Heart right ventricle (tissue), 16 donors: ENCODE measurements around the gene MUC4. TPM values are rescaled to one million over a fixed set of nuclear protein-coding genes. Genes with fewer than 3 reads are reported as not detected.

ENCODE experiments used
- ATAC-seq, 8 donors: fragments of 200-7000 bp; cut with Tn5 transposase; one replicate each; pipeline ENCODE4 v1.9.1; 2020; ENCODE audit warnings: mild to moderate bottlenecking in 8 of 8, moderate library complexity in 8 of 8, moderate number of reproducible peaks in 1 of 8
- DNase-seq, 2 donors: peaks; one replicate each; pipeline ENCODE4 v3.0.0-alpha.2; 2020
- H3K27ac ChIP-seq, 10 donors: fragments of 200-600 bp; sonication (generic) in 2 of 10; one replicate each; pipeline versions ENCODE4 v1.5.0 to v1.8.0; 2020 to 2022; ENCODE audit warnings: mild to moderate bottlenecking in 3 of 10
- H3K27me3 ChIP-seq, 7 donors: fragments of 200-600 bp; one replicate each; pipeline ENCODE4 v1.8.0; 2021 to 2022; ENCODE audit warnings: mild to moderate bottlenecking in 2 of 7
- H3K36me3 ChIP-seq, 9 donors: fragments of 200-600 bp; sonication (generic) in 1 of 9; one replicate each; pipeline versions ENCODE4 v1.5.0 to v1.8.0; 2020 to 2022; ENCODE audit warnings: mild to moderate bottlenecking in 2 of 9
- H3K4me1 ChIP-seq, 9 donors: fragments of 200-600 bp; sonication (generic) in 1 of 9; one replicate each; pipeline versions ENCODE4 v1.5.0 to v1.8.0; 2020 to 2022; ENCODE audit warnings: mild to moderate bottlenecking in 4 of 9
- H3K4me3 ChIP-seq, 10 donors: fragments of 200-600 bp; sonication (generic) in 2 of 10; one replicate each; pipeline versions ENCODE4 v1.5.0 to v1.8.0; 2020 to 2022; ENCODE audit warnings: mild to moderate bottlenecking in 7 of 10, moderate library complexity in 2 of 10
- H3K9me3 ChIP-seq, 11 donors: fragments of 200-600 bp in 10 of 11; sonication (generic) in 2 of 11; one replicate each; pipeline versions ENCODE4 v1.5.0 to v1.8.0; 2013 to 2022; ENCODE audit warnings: mild to moderate bottlenecking in 2 of 11, control low read depth in 1 of 11, moderate library complexity in 1 of 11
- CTCF ChIP-seq, 9 donors: fragments of 200-600 bp; sonication (generic) in 2 of 9; IDR thresholded peaks; one replicate each; pipeline versions ENCODE4 v1.5.0 to v1.8.0; 2021 to 2022; ENCODE audit warnings: antibody characterized with exemption in 9 of 9, mild to moderate bottlenecking in 5 of 9, moderate library complexity in 1 of 9
- WGBS, 2 donors: extraction: QIAGEN DNeasy Blood & Tissue Kit; methylation state at CpG; one replicate each; pipeline ENCODE4 v1.1.7; 2013; ENCODE audit warnings: inconsistent platforms in 1 of 2; 5-methylcytosine and 5-hydroxymethylcytosine counted together
- intact Hi-C, 10 donors: fragments of 100-400 bp; cut with DNase I; formaldehyde crosslinking; loops; one replicate each; pipeline versions ENCODE4 v1.11.1 to v1.14.2; 2022
- polyA plus RNA-seq, 2 donors: library from polyadenylated mRNA; stranded (reverse); fragments of 200-250 nt; gene quantifications; one replicate each; pipeline ENCODE4 v1.2.3, GENCODE V29; 2013
- total RNA-seq, 10 donors: library from RNA; stranded (reverse); fragmentation: NEBNext Ultra II Directional in 3 of 10; extraction: Animal tissue kit (Norgen Biotek cat#: 25700) in 3 of 10; gene quantifications; one replicate each; pipeline versions ENCODE4 v1.2.1 to v1.2.4, GENCODE V29; 2021 to 2023
- donor health status: Arrhythmogenic right ventricular cardiomyopathy.
- donor health status: ischemic (EF 13 %, LVEDD 7.1; RV severe dilation, severe dysfunction).
- donor health status: healthy with polysubstance abuse.
- donor health status: DM: no; HTN: yes; CAD: no.
- donor health status: DM: no; HTN: no; CAD: no.
- donor health status: ischemic (EF 25% LVEDD 6.9; RV normal size, moderate dysfunction).
- donor health status: ischemic (EF 25% LVEDD 5.7; RV mildly dilated, moderate dysfunction).
- donor health status: healthy.
- donor health status: DM: yes; HTN: yes; CAD: no.
- donor health status: Ischemic cardiomyopathy.
- donor health status: ischemic (EF 35%, LVEDD 5.7; RV mildly dilated, moderate dysfunction).
- donor health status: nonischemic (EF 11% LVEDD 7.7; RV severe dilation, severe dysfunction).
- donor health status: DM: yes; HTN: yes; CAD: no.
- donor health status: PGD.
- donor health status: ischemic (EF 29% LVEDD 5.4; RV normal size, mild dysfunction).
- donor health status: nonischemic (EF 23%, LVEDD 6.1; RV moderate dilation, normal function).

Gene MUC4
- total and polyA plus RNA-seq, 12 donors: 0.01 TPM; not detected in 11

- Histone ChIP-seq H3K36me3 (peaks cover 0 to 10% (median 0%) of the 10 kb centered on the region in 9 donors), H3K4me1 (peaks cover 0 to 31% (median 15%) of the 10 kb centered on the region in 9 donors), H3K9me3 (no peaks in the 10 kb centered on the region), H3K4me3 (peak overlapping the region in 5 of 10 donors; percentile 20 to 38 (median 29)), H3K27ac (no peak overlapping the region), H3K27me3 (no peaks in the 10 kb centered on the region)
- ATAC-seq (peak in 2 of 8 donors; percentile 8 to 24), DNase-seq (peak; percentile 58 to 68)
- intact Hi-C loops: loop anchor here in 5 of 10 donors (1.0 to 5.0 kb wide), 3 partner anchors 33 to 56 kb away; no protein-coding TSS in a partner anchor
- TF ChIP-seq CTCF (IDR thresholded peaks at IDR 0.05): peak; percentile 92 to 98 (median 97)
- WGBS, 2 donors: 12 to 17% methylated on average over 21 of the region's 21 CpGs
These were observed 47.5 kb upstream of the MUC4 start for GRCh38 chr3:195859061-195859845.

GRCh38 chr3:195856410-195857084 lies 44.8 kb upstream of the MUC4 start:
- Histone ChIP-seq H3K4me3 (no peak overlapping the region), H3K27me3 (peaks cover 0 to 5% (median 0%) of the 10 kb centered on the region in 7 donors), H3K9me3 (no peaks in the 10 kb centered on the region), H3K4me1 (peaks cover 0 to 11% (median 5%) of the 10 kb centered on the region in 9 donors), H3K36me3 (no peaks in the 10 kb centered on the region), H3K27ac (no peak overlapping the region)
- 77 to 80% methylated on average over 15 of the region's 15 CpGs for WGBS, 2 donors
- TF ChIP-seq CTCF (IDR thresholded peaks at IDR 0.05): no peak
- DNase-seq: no peak
- intact Hi-C loops: loop anchor here in 2 of 10 donors (5.0 kb wide), 2 partner anchors 36 to 56 kb away; no protein-coding TSS in a partner anchor
- ATAC-seq: peak in 1 of 8 donors; percentile 11

GRCh38 chr3:195855471-195856409 lies 44.0 kb upstream of the MUC4 start:
- WGBS, 2 donors: 83 to 85% methylated on average over 13 of the region's 13 CpGs
- intact Hi-C loops: loop anchor here in 2 of 10 donors (5.0 kb wide), 2 partner anchors 37 to 57 kb away; no protein-coding TSS in a partner anchor

More at GRCh38 chr3:195855471-195856409, 44.0 kb upstream of the MUC4 start:
- no peak for DNase-seq
- H3K27me3 ChIP-seq: peaks cover 0 to 5% (median 0%) of the 10 kb centered on the region in 7 donors
- H3K4me3 ChIP-seq: no peak overlapping the region
- no peak for ATAC-seq
- no peaks in the 10 kb centered on the region for H3K9me3 ChIP-seq
- no peak for TF ChIP-seq CTCF (IDR thresholded peaks at IDR 0.05)
- no peaks in the 10 kb centered on the region for H3K36me3 ChIP-seq
- no peak overlapping the region for H3K27ac ChIP-seq
- peaks cover 0 to 12% (median 5%) of the 10 kb centered on the region in 9 donors for H3K4me1 ChIP-seq
